SK-N-SH treated with all-trans-retinoic acid at 6 μM for 48 hours (cell line): ENCODE measurements around the gene RBM47.

Source experiments
- ATAC-seq: fragments of 200-7000 bp; cut with Tn5 transposase; 3 replicates; pipeline ENCODE4 v1.9.1; 2020; ENCODE audit warnings: mild to moderate bottlenecking, moderate library complexity
- BACH2 ChIP-seq: fragments of 250-450 bp; sonication (Bioruptor Pico); IDR thresholded peaks from 2 replicates; pipeline ENCODE4 v1.9.0; 2021; ENCODE audit warnings: mild to moderate bottlenecking, borderline replicate concordance
- CSDC2 ChIP-seq: fragments of 250-450 bp; sonication (Bioruptor Pico); IDR thresholded peaks from 2 replicates; pipeline ENCODE4 v1.5.0; 2020; ENCODE audit warnings: mild to moderate bottlenecking, moderate library complexity
- ESRRG ChIP-seq: fragments of 250-450 bp; sonication (Bioruptor Pico); IDR thresholded peaks from 2 replicates; pipeline ENCODE4 v1.6.1; 2021; ENCODE audit warnings: mild to moderate bottlenecking
- GLIS3 ChIP-seq: fragments of 250-450 bp; sonication (Bioruptor Pico); IDR thresholded peaks from 2 replicates; pipeline ENCODE4 v1.5.0; 2020; ENCODE audit warnings: mild to moderate bottlenecking, moderate library complexity
- ISL1 ChIP-seq: fragments of 250-450 bp; sonication (Bioruptor Pico); IDR thresholded peaks from 2 replicates; pipeline ENCODE4 v2.1.2; 2022; ENCODE audit warnings: mild to moderate bottlenecking, moderate library complexity
- OSR1 ChIP-seq: fragments of 250-450 bp; sonication (Bioruptor Pico); IDR thresholded peaks from 2 replicates; pipeline ENCODE4 v1.8.0; 2022; ENCODE audit warnings: moderate library complexity, mild to moderate bottlenecking, inconsistent platforms
- PPARA ChIP-seq: fragments of 250-450 bp; sonication (Bioruptor Pico); IDR thresholded peaks from 2 replicates; pipeline ENCODE4 v1.5.0; 2020; ENCODE audit warnings: mild to moderate bottlenecking, borderline replicate concordance
- RARB ChIP-seq: fragments of 250-450 bp; sonication (Bioruptor Pico); IDR thresholded peaks from 2 replicates; pipeline ENCODE4 v1.8.0; 2021; ENCODE audit warnings: mild to moderate bottlenecking, moderate library complexity
- SNAI2 ChIP-seq: fragments of 250-450 bp; sonication (Bioruptor Pico); IDR thresholded peaks from 2 replicates; pipeline ENCODE4 v1.5.0; 2020; ENCODE audit warnings: mild to moderate bottlenecking, moderate library complexity
- TCF4 ChIP-seq: fragments of 250-450 bp; sonication (Bioruptor Pico); IDR thresholded peaks from 2 replicates; pipeline ENCODE4 v1.8.0; 2021; ENCODE audit warnings: mild to moderate bottlenecking, moderate library complexity, borderline replicate concordance
- ZC3H10 ChIP-seq: fragments of 250-450 bp; sonication (Bioruptor Pico); IDR thresholded peaks from 2 replicates; pipeline ENCODE4 v1.5.1; 2021; ENCODE audit warnings: mild to moderate bottlenecking, moderate library complexity
- ZFP3 ChIP-seq: fragments of 250-450 bp; sonication (Bioruptor Pico); IDR thresholded peaks from 2 replicates; pipeline ENCODE4 v1.5.0; 2020; ENCODE audit warnings: mild to moderate bottlenecking, moderate library complexity
- ZFP30 ChIP-seq: fragments of 450-650 bp; formaldehyde crosslinking; IDR thresholded peaks from 2 replicates; pipeline ENCODE4 v1.5.0; 2022; ENCODE audit warnings: mild to moderate bottlenecking, moderate library complexity
- ZNF565 ChIP-seq: fragments of 450-650 bp; formaldehyde crosslinking; conservative IDR thresholded peaks from 2 replicates; pipeline ENCODE4 v1.5.0; 2020; ENCODE audit warnings: low read depth, mild to moderate bottlenecking, moderate library complexity
- ZNF70 ChIP-seq: fragments of 450-650 bp; formaldehyde crosslinking; IDR thresholded peaks from 2 replicates; pipeline ENCODE4 v1.5.0; 2020; ENCODE audit warnings: mild to moderate bottlenecking, moderate library complexity
- ZNF8 ChIP-seq: fragments of 450-650 bp; formaldehyde crosslinking; IDR thresholded peaks from 2 replicates; pipeline ENCODE4 v1.5.0; 2020; ENCODE audit warnings: mild to moderate bottlenecking, moderate library complexity
- TF ChIP-seq, protein P1 (sequence below): fragments of 250-450 bp; sonication (Bioruptor Pico); IDR thresholded peaks from 2 replicates; pipeline ENCODE4 v1.8.0; 2020; ENCODE audit warnings: mild to moderate bottlenecking, moderate library complexity, borderline replicate concordance
- TF ChIP-seq, protein P2 (sequence below): fragments of 250-450 bp; sonication (Bioruptor Pico); IDR thresholded peaks from 2 replicates; pipeline ENCODE4 v1.8.0; 2021; ENCODE audit warnings: low read depth, mild to moderate bottlenecking, moderate library complexity, borderline replicate concordance
- TF ChIP-seq, protein P3 (sequence below): fragments of 250-450 bp; sonication (Bioruptor Pico); IDR thresholded peaks from 2 replicates; pipeline ENCODE4 v1.5.1; 2020; ENCODE audit warnings: low read depth, mild to moderate bottlenecking, moderate library complexity
- TF ChIP-seq, protein P4 (sequence below): fragments of 250-450 bp; sonication (Bioruptor Pico); IDR thresholded peaks from 2 replicates; pipeline ENCODE4 v1.5.1; 2021; ENCODE audit warnings: mild to moderate bottlenecking, moderate library complexity
- TF ChIP-seq, protein P5 (sequence below): fragments of 250-450 bp; sonication (Bioruptor Pico); IDR thresholded peaks from 2 replicates; pipeline ENCODE4 v1.5.0; 2020; ENCODE audit warnings: mild to moderate bottlenecking, moderate library complexity

RBM47 gene

DNA sequence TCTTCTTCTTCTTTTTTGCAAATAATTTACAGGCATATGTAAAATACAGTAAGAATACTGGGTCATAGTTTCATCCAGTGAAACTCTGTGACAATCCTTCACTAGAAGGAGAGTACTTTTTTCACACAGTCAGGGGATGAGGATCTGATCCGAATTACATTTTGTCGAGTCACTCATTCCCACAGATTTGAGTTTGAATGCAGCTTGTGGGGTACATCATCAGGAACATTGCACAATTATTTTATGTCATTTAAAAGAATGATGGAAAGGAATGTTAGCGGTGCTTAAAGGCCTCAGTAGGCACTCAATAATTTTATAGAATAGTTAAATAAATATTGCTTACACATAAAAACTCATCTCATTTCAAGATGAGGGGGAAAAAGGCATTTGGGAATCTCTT lies 205.9 kb downstream of the RBM47 start:
- TF ChIP-seq, protein P1, sequence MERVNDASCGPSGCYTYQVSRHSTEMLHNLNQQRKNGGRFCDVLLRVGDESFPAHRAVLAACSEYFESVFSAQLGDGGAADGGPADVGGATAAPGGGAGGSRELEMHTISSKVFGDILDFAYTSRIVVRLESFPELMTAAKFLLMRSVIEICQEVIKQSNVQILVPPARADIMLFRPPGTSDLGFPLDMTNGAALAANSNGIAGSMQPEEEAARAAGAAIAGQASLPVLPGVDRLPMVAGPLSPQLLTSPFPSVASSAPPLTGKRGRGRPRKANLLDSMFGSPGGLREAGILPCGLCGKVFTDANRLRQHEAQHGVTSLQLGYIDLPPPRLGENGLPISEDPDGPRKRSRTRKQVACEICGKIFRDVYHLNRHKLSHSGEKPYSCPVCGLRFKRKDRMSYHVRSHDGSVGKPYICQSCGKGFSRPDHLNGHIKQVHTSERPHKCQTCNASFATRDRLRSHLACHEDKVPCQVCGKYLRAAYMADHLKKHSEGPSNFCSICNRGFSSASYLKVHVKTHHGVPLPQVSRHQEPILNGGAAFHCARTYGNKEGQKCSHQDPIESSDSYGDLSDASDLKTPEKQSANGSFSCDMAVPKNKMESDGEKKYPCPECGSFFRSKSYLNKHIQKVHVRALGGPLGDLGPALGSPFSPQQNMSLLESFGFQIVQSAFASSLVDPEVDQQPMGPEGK, result no peak
- TF ChIP-seq CSDC2 (CRISPR knock-in tag) (no peak), ESRRG (CRISPR knock-in tag) (no peak), GLIS3 (CRISPR knock-in tag) (no peak), OSR1 (CRISPR knock-in tag) (no peak), RARB (CRISPR knock-in tag) (no peak), BACH2 (no peak), ZNF70 (no peak), ZFP3 (no peak), ZC3H10 (CRISPR knock-in tag) (no peak), TCF4 (CRISPR knock-in tag) (no peak), PPARA (CRISPR knock-in tag) (no peak), ZFP30 (CRISPR knock-in tag) (no peak), SNAI2 (no peak), ISL1 (CRISPR knock-in tag) (no peak), ZNF565 (no peak)
- TF ChIP-seq, protein P2, sequence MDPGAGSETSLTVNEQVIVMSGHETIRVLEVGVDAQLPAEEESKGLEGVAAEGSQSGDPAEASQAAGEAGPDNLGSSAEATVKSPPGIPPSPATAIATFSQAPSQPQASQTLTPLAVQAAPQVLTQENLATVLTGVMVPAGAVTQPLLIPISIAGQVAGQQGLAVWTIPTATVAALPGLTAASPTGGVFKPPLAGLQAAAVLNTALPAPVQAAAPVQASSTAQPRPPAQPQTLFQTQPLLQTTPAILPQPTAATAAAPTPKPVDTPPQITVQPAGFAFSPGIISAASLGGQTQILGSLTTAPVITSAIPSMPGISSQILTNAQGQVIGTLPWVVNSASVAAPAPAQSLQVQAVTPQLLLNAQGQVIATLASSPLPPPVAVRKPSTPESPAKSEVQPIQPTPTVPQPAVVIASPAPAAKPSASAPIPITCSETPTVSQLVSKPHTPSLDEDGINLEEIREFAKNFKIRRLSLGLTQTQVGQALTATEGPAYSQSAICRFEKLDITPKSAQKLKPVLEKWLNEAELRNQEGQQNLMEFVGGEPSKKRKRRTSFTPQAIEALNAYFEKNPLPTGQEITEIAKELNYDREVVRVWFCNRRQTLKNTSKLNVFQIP (CRISPR knock-in tag), result no peak
- ATAC-seq, result no peak

DNA sequence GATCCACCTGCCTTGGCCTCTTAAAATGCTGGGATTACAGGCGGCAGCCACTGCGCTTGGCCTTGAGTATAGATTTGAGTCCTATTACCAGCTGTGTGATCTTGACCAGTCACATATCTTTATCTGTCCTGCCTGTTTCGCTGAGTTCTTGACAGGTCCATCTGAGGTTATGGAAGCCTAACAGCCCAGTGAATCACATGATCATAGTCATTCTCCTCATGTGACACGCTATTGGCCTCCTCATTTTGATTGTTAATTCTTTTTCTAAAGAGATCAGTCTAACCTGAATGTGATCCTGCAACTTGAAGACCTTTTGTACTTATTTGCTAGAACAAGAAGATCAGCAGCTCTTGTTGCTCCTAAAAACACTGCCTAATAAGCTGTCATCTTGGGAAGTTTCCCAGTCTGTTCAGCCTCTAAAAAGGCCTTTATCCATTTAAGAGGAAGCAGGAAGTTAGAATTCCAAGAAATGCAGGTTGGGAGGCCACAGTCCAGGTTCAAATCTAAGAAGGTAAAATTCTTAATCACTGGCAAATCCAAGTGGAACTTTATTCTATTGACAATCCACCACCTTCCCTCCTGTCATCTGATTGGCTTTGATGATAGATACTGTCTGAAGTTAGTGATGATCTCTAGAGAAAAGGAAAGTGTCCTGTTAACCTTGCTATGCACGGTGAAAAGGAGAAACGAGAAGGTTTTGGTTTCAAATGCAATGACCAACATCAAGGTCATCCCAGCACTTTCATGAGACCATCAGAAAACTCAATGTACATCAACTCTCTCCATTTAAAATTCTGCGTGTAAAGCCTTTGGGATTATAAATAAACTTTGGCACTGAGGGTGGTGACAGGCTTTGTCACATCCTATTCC lies 207.6 kb downstream of the RBM47 start:
- no peak for ATAC-seq
- TF ChIP-seq OSR1 (CRISPR knock-in tag) (no peak), ZNF565 (no peak), SNAI2 (no peak), PPARA (CRISPR knock-in tag) (no peak), BACH2 (no peak), TCF4 (CRISPR knock-in tag) (no peak), ZNF8 (CRISPR knock-in tag) (no peak), ISL1 (CRISPR knock-in tag) (no peak), ZFP30 (CRISPR knock-in tag) (no peak), ZFP3 (no peak)
- TF ChIP-seq, protein P2 (CRISPR knock-in tag), result no peak
- TF ChIP-seq, protein P3, sequence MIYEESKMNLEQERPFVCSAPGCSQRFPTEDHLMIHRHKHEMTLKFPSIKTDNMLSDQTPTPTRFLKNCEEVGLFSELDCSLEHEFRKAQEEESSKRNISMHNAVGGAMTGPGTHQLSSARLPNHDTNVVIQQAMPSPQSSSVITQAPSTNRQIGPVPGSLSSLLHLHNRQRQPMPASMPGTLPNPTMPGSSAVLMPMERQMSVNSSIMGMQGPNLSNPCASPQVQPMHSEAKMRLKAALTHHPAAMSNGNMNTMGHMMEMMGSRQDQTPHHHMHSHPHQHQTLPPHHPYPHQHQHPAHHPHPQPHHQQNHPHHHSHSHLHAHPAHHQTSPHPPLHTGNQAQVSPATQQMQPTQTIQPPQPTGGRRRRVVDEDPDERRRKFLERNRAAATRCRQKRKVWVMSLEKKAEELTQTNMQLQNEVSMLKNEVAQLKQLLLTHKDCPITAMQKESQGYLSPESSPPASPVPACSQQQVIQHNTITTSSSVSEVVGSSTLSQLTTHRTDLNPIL (CRISPR knock-in tag), result no peak
- TF ChIP-seq, protein P4, sequence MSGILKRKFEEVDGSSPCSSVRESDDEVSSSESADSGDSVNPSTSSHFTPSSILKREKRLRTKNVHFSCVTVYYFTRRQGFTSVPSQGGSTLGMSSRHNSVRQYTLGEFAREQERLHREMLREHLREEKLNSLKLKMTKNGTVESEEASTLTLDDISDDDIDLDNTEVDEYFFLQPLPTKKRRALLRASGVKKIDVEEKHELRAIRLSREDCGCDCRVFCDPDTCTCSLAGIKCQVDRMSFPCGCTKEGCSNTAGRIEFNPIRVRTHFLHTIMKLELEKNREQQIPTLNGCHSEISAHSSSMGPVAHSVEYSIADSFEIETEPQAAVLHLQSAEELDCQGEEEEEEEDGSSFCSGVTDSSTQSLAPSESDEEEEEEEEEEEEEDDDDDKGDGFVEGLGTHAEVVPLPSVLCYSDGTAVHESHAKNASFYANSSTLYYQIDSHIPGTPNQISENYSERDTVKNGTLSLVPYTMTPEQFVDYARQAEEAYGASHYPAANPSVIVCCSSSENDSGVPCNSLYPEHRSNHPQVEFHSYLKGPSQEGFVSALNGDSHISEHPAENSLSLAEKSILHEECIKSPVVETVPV, result no peak
- TF ChIP-seq, protein P1, result no peak
- TF ChIP-seq, protein P5, sequence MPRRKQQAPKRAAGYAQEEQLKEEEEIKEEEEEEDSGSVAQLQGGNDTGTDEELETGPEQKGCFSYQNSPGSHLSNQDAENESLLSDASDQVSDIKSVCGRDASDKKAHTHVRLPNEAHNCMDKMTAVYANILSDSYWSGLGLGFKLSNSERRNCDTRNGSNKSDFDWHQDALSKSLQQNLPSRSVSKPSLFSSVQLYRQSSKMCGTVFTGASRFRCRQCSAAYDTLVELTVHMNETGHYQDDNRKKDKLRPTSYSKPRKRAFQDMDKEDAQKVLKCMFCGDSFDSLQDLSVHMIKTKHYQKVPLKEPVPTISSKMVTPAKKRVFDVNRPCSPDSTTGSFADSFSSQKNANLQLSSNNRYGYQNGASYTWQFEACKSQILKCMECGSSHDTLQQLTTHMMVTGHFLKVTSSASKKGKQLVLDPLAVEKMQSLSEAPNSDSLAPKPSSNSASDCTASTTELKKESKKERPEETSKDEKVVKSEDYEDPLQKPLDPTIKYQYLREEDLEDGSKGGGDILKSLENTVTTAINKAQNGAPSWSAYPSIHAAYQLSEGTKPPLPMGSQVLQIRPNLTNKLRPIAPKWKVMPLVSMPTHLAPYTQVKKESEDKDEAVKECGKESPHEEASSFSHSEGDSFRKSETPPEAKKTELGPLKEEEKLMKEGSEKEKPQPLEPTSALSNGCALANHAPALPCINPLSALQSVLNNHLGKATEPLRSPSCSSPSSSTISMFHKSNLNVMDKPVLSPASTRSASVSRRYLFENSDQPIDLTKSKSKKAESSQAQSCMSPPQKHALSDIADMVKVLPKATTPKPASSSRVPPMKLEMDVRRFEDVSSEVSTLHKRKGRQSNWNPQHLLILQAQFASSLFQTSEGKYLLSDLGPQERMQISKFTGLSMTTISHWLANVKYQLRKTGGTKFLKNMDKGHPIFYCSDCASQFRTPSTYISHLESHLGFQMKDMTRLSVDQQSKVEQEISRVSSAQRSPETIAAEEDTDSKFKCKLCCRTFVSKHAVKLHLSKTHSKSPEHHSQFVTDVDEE (CRISPR knock-in tag), result no peak
